GM18868 (cell line): ENCODE measurements around the gene CBFA2T3.

ENCODE experiments used
- ATAC-seq: cut with Tn5 transposase; IDR thresholded peaks from one replicate; pipeline ENCODE4 v1.9.1; 2021; ENCODE audit warnings: mild to moderate bottlenecking, moderate library complexity; ENCODE audit not compliant: unreplicated experiment

Gene CBFA2T3

GRCh38 chr16:88999457-89000206 is 22.6 kb upstream of the CBFA2T3 start:
- ATAC-seq: no peak

GRCh38 chr16:88995746-88996535 is 18.9 kb upstream of the CBFA2T3 start:
- no peak for ATAC-seq

GRCh38 chr16:88995194-88995593 is 18.2 kb upstream of the CBFA2T3 start:
- no peak for ATAC-seq

- no peak for ATAC-seq
Observed at GRCh38 chr16:88994695-88995094, 17.7 kb upstream of the CBFA2T3 start.

- no peak for ATAC-seq
Observed at GRCh38 chr16:88993946-88994600, 17.1 kb upstream of the CBFA2T3 start.

GRCh38 chr16:88993166-88993761 is 16.3 kb upstream of the CBFA2T3 start:
- ATAC-seq: no peak

GRCh38 chr16:88992351-88993165 is 15.6 kb upstream of the CBFA2T3 start:
- ATAC-seq: no peak

- no peak for ATAC-seq
Observed at GRCh38 chr16:88991813-88992350, 14.9 kb upstream of the CBFA2T3 start.

GRCh38 chr16:88989852-88990547 is 13.0 kb upstream of the CBFA2T3 start:
- ATAC-seq: no peak

- ATAC-seq: no peak
Observed at GRCh38 chr16:88988980-88989811, 12.2 kb upstream of the CBFA2T3 start.

- ATAC-seq: no peak
Observed at GRCh38 chr16:88985521-88985920, 8.5 kb upstream of the CBFA2T3 start.

- ATAC-seq: peak; percentile 43
Observed at GRCh38 chr16:88983771-88984687, 7.0 kb upstream of the CBFA2T3 start.

GRCh38 chr16:88983165-88983564 is 6.2 kb upstream of the CBFA2T3 start:
- no peak for ATAC-seq

GRCh38 chr16:88982286-88983084 is 5.5 kb upstream of the CBFA2T3 start:
- no peak for ATAC-seq

GRCh38 chr16:88979353-88980015 is 2.5 kb upstream of the CBFA2T3 start:
- no peak for ATAC-seq

GRCh38 chr16:88978608-88979346 is 1.8 kb upstream of the CBFA2T3 start:
- peak; percentile 41 for ATAC-seq
